Astrocyte (in vitro differentiated cells and primary cell): Measurements from ENCODE around the gene TDP1.

Experiments
- EZH2 ChIP-seq: IDR thresholded peaks from 2 replicates; pipeline ENCODE4 v1.6.1; 2012; ENCODE audit warnings: mild to moderate bottlenecking, low read length, inconsistent platforms; ENCODE audit not compliant: insufficient read depth
- TF ChIP-seq, protein P1 (sequence below): IDR thresholded peaks from 2 replicates; pipeline ENCODE4 v1.5.1; 2011; ENCODE audit warnings: low read depth, mild to moderate bottlenecking, inconsistent platforms, low read length, moderate library complexity; ENCODE audit not compliant: insufficient read depth

GRCh38 chr14:90023176-90023896 lies 67.6 kb downstream of the TDP1 start:
- TF ChIP-seq, protein P1, sequence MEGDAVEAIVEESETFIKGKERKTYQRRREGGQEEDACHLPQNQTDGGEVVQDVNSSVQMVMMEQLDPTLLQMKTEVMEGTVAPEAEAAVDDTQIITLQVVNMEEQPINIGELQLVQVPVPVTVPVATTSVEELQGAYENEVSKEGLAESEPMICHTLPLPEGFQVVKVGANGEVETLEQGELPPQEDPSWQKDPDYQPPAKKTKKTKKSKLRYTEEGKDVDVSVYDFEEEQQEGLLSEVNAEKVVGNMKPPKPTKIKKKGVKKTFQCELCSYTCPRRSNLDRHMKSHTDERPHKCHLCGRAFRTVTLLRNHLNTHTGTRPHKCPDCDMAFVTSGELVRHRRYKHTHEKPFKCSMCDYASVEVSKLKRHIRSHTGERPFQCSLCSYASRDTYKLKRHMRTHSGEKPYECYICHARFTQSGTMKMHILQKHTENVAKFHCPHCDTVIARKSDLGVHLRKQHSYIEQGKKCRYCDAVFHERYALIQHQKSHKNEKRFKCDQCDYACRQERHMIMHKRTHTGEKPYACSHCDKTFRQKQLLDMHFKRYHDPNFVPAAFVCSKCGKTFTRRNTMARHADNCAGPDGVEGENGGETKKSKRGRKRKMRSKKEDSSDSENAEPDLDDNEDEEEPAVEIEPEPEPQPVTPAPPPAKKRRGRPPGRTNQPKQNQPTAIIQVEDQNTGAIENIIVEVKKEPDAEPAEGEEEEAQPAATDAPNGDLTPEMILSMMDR: no peak
- TF ChIP-seq EZH2: no peak
